Regular cardiac myocyte (primary cell): ENCODE data around the gene ODF4. TPM values are rescaled to one million over a fixed set of nuclear protein-coding genes. Genes with fewer than 3 reads are reported as not detected.

Experiments
- total RNA-seq: library from RNA; depleted of rRNA; stranded (reverse); fragments of >200 nt; gene quantifications from 2 replicates; pipeline ENCODE4 v1.2.3, GENCODE V29; 2014

ODF4 gene, protein sequence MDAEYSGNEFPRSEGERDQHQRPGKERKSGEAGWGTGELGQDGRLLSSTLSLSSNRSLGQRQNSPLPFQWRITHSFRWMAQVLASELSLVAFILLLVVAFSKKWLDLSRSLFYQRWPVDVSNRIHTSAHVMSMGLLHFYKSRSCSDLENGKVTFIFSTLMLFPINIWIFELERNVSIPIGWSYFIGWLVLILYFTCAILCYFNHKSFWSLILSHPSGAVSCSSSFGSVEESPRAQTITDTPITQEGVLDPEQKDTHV
- not detected in 2 replicates for total RNA-seq

GRCh38 chr17:8339540-8339939 lies at the start of gene ODF4:
TSS of gene ODF4 (plus strand) at chr17:8339840. CDS start at chr17:8340052, 212 bp downstream.

GRCh38 chr17:8376271-8377067 lies 36.8 kb downstream of the ODF4 start, which contains the start of gene KRABD2:
TSS of gene KRABD2 (minus strand) at chr17:8376704.

GRCh38 chr17:8383143-8383822 lies 43.6 kb downstream of the ODF4 start, which contains the start of gene RPL26:
TSS of gene RPL26 (minus strand) at chr17:8383193. CDS start at chr17:8382310, 883 bp downstream.

Other genes with a start within 250 kb of the ODF4 start
- under 0.01 TPM in 1 of 2 replicates, not detected in the other for gene ALOXE3, start 221.3 kb upstream of the ODF4 start, total RNA-seq
- gene HES7, start 215.7 kb upstream of the ODF4 start, total RNA-seq = not detected in 2 replicates
- 2.5 and 3.7 TPM in 2 replicates for gene PER1, start 187.4 kb upstream of the ODF4 start, total RNA-seq
- 3.3 and 8.2 TPM in 2 replicates for gene VAMP2, start 176.9 kb upstream of the ODF4 start, total RNA-seq
- gene TMEM107, start 163.5 kb upstream of the ODF4 start, total RNA-seq = 22.3 and 32.0 TPM in 2 replicates
- gene BORCS6, start 149.7 kb upstream of the ODF4 start, total RNA-seq = 6.9 and 7.6 TPM in 2 replicates
- gene AURKB, start 129.3 kb upstream of the ODF4 start, total RNA-seq = 4.2 and 45.6 TPM in 2 replicates
- gene CTC1, start 91.8 kb upstream of the ODF4 start, total RNA-seq = 3.8 and 4.8 TPM in 2 replicates
- gene PFAS, start 90.6 kb upstream of the ODF4 start, total RNA-seq = 9.9 and 51.4 TPM in 2 replicates
- gene RANGRF, start 51.2 kb upstream of the ODF4 start, total RNA-seq = 5.4 and 20.1 TPM in 2 replicates
- 0.19 and 0.56 TPM in 2 replicates for gene SLC25A35, start 44.4 kb upstream of the ODF4 start, total RNA-seq
- gene ARHGEF15, start 29.6 kb upstream of the ODF4 start, total RNA-seq = under 0.01 TPM in 1 of 2 replicates, not detected in the other
- 3,937 and 4,229 TPM in 2 replicates for gene RPL26, start 43.4 kb downstream of the ODF4 start, total RNA-seq
- gene RNF222, start 58.0 kb downstream of the ODF4 start, total RNA-seq = not detected in 2 replicates
- gene NDEL1, start 96.0 kb downstream of the ODF4 start, total RNA-seq = 52.4 and 57.3 TPM in 2 replicates